Thyroid gland (tissue), 4 donors: ENCODE results near the gene PCDHA2.
"Not testable (repeated sequence)": the region's sequence is repeated elsewhere in the genome, so short reads cannot be mapped to it uniquely, and the experiment has no call there.

Experiments
- CTCF ChIP-seq, 6 experiments: fragments of 200-600 bp in 3 of 6; fragments of 450-650 bp in 3 of 6; sonication (generic) in 3 of 6; IDR thresholded peaks; one replicate each; pipeline ENCODE4 v1.5.1; 2016 to 2019; ENCODE audit warnings: antibody characterized with exemption in 6 of 6, mild to moderate bottlenecking in 2 of 6, inconsistent platforms in 1 of 6, moderate library complexity in 1 of 6
- POLR2A ChIP-seq, 2 donors: fragments of 450-650 bp; IDR thresholded peaks; one replicate each; pipeline ENCODE4 v1.6.1; 2017; ENCODE audit warnings: antibody characterized with exemption in 2 of 2, mild to moderate bottlenecking in 2 of 2, moderate library complexity in 1 of 2

GRCh38 chr5:140834439-140835008 is 39.9 kb downstream of the PCDHA2 start:
- not testable (repeated sequence) for TF ChIP-seq CTCF, POLR2A (IDR thresholded peaks at IDR 0.05)
